GM19023 (cell line): ENCODE data around the gene TEX44.

Experiments used
- ATAC-seq: cut with Tn5 transposase; IDR thresholded peaks from one replicate; pipeline ENCODE4 v1.9.1; 2021; ENCODE audit warnings: mild to moderate bottlenecking, moderate library complexity; ENCODE audit not compliant: unreplicated experiment

Gene TEX44

DNA sequence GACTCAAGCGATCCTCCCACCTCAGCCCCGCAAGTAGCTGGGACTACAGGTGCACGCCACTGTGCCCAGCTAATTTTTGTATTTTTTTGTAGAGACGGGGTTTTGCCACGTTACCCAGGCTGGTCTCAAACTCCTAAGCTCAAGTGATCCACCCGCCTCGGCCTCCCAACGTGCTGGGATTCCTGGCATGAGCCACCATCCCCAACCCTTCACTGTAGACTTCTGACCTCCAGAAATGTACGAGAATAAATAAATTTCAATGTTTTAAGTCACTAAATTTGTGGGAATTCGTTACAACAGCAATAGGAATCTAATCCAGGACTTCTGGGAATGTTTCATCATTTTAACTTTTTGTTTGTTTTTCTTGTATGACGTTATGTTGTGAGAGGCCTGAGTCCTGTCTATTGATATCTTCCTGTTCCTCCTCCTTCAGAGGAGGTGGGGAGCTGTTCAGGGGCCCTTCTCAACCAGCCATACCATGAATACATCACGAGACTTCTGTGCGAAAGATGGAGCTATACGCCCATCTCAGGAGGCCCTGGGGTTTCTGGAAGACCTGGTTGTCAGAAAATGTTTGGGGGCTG is 40.0 kb downstream of the TEX44 start:
- no peak for ATAC-seq

DNA sequence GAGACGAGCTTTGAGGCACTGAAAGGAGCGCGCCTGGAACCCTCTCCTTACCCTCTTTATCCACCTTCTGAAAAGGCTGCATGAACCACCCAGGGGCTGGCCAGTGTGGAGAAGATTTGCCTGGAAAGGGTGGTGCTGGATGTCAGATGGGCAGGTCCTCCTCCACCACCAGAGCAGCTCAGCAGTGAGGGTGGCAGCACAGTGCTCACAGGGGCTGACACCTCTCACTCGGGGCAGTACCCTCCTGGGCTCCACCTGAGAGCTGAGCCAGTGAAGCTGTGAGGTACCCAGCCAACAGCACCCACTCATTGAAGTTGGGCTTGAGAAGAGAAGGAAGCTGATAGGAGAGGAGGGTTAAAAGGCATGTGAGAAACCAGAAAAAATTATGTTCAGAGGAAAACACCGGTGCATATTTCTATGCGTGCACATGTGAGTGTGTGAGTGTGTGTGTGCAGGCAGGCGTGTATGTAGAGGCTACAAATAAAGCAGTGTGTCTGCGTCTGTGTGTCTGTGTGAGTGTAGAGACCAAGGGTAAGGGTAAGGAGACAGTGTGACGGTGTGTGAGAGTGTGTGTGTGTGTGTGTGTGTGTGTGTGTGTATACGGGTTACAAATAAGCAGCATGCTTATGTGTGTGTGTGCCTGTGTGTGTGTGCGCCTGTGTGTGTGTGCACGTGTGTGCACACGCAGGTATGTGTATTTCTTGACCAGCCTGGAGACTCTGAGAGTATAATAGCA is 40.7 kb downstream of the TEX44 start:
- no peak for ATAC-seq

DNA sequence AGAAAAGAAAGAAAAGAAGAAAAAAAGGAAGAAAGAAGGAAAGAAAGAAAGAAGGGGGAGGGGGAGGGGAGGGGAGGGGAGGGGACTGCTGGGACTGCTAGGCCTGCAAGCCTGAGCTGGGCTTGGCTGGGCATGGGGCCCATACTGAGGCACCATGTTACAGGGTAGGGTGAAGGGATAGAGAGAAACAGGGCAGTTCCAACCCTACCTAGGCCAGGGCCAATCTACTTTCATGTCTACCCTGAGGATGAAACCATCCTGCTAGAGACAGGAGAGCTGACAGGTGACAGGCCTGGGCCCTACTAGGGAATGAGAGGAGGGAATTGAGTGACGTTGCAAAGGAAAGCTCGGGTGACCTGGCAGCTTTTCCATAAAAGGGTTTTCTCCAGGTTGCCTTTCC is 41.7 kb downstream of the TEX44 start:
- ATAC-seq, result no peak

DNA sequence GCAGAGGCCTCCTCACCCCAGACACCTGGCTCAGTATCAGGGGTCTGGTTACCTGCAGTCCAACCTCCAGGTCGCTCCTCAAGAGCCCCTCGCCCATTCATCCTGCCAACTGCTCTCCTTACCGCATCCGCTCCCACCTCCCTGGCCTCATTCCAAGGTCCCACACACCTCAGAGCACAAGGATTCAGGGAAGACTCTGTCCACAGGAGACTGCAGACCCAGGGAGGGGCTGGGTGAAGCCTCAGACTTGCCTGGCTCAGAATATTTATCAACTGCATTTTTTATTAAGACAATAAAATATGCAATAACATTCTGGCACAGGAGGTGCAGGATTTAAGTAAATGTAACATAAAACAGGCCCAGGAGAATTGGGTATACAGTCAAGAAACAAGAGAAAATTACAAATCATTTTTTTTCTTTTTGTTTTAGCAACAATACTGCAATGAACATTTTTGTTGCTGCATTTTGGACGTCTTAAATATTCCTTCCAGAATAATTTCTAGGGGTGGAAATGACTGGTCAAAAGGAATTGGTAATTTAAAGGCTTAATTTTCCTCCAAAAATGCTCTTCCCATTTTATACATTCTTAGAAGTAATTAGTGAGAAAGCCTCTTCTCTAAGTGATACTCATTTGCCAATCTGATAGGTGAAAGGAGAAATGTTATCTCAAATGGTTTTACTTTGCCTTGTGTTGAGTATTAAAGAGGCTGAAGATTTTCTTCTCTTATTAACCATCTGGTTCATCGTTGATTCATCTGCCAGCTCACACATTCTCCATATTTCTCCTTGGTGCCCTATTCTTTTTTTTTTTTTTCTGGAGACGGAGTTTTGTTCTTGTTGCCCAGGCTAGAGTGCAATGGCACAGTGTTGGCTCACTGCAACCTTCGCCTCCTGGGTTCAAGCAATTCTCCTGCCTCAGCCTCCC is 42.5 kb downstream of the TEX44 start:
- ATAC-seq, result no peak

DNA sequence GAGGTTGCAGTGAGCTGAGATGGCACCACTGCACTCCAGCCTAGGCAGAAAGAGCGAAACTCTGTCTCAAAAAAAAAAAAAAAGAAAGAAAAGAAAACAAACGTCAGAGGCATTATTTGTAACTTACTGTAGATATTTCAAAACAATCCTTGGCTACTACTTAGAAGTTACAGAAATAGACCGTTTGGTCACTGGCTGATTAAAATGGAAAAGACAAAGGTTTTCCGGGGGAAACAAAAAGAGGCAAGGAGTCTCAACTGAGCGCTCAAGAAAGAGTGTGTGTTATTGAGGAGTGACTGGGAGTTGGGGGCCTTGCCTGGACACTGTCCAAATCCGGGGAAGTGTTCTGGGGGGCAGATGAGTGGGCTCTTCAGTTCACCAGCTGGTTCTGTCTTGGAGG is 47.6 kb downstream of the TEX44 start:
- ATAC-seq, result no peak

DNA sequence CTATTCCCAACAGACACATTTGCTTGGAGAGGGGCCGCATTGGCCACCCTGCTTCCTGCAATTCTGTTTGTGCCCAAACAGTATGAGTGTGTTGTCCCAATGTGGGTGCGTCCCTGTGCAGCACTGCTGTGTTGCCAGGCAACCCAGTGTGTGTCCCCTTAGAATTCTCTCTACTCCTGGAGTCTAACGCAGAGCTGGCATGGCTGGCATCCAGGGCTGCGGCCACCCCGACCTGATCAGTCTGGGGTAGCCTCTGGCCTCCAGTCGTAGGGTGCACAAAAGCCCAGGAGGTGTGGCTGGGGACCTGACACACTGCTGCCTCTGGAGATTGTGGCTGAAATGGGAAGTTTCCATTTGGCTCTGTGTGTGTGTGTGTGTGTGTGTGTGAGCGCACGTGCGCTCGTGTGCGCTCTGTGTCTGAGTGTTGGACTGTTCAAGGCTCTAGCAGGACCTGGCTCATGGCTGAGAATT is 48.0 kb downstream of the TEX44 start:
- no peak for ATAC-seq

DNA sequence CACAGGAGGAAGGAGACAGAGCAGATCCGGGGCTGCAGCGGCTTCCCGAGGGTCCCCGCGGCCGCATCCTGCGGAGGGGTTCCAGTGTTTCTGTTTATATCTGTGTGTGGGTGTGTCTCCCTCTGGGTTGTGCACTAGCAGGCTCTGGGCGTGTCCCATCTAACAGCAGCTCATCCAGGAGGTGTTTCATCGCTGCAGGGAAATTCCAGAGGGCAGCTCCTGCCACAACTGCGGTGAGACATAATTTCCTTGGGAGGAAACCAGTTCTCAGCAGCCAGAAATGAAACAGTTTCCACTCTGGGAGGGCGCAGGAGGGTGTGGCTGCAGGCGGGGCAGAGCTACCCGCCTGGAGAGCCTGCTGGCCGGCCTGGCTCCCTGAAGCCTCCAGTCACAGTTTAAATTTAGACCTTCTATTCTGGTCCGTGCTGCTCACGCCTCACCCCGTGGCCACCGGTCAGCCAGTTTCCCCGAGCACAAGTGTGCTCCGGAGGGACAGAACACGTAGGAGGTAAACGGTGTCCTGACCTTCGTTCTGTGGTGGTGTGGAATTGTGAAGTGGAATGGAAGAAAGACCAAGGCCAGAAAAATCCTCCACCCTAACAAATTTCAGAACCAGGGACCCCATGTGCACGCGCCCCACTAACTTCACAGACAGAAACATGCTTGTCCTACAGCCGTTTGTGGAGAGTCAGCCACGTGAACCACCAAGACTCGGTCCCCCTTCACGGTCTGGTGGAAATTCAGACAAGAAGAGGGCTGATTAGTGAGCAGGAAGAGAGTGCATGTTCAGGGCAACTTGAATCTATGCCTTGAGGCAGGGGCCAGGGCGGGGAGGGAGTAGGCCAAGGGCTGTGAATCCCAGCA is 50.2 kb downstream of the TEX44 start:
- ATAC-seq, result no peak

DNA sequence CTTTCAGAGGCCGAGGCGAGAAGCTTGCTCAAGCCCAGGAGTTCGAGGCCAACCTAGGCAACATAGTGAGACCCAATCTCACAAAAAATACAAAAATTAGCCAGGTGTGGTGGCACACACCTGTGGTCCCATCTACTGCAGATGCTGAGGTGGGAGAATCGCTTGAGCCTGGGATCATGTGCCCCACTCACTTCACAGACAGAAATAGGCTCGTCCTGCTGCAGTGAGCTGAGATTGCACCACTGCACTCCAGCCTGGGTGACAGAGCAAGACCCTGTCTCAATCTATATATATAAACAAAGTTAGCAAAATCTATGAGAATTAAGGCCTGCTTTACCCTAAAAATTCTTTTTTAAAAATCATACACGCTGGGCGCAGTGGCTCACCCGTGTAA is 50.8 kb downstream of the TEX44 start:
- ATAC-seq, result no peak
